Myocyte (in vitro differentiated cells): ENCODE results near the gene DCLK3. TPM values are rescaled to one million over a fixed set of nuclear protein-coding genes. Genes with fewer than 3 reads are reported as not detected.

ENCODE experiments used
- DNase-seq: peaks from one replicate; pipeline ENCODE4 v3.0.0-alpha.2; 2012; ENCODE audit warnings: low read depth
- total RNA-seq: library from RNA; depleted of rRNA; stranded (reverse); fragments of >200 nt; gene quantifications from 2 replicates; pipeline ENCODE4 v1.2.3, GENCODE V29; 2014

DCLK3 gene
- total RNA-seq, 1 donor from 2014 or later = not detected

DNA sequence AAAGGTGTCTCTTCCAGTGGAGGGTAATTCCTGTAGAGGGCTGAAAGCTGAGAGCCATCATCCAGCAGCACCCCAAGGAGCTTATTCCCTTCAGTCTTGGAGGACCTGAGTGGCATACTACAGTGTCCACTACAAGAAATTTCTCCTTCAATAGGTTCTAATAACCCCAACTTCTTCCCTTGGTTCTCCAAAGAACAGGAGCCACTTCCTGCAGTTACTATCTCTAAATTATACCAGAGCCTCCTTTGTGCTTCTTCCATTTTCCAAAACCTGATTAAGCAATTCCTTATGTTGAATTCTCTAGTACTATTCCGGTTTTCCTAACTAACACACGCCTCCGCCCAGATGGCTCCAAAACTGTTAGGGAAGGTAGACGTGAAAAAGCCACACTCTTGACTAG is 50.4 kb downstream of the DCLK3 start:
- no peak for DNase-seq

DNA sequence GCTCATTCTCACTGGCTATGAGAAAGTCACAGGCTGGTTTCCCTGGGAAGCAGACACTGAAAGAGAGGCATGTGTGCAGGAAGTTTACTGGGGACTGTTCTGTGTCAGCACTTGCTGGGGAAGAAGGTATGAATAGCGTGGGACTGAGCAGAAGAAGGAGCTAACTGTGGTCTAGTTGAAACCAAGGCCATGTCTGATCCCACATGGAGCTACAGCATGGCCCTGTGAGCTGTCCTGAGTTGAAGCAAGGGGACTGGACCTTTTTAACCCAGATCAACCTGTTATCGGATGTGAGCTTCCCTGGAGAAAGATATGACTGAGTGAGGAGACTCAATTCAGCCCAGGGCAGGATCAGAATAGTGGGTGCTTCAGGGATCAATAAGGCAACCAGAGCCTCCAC is 53.7 kb downstream of the DCLK3 start:
- DNase-seq = no peak

DNA sequence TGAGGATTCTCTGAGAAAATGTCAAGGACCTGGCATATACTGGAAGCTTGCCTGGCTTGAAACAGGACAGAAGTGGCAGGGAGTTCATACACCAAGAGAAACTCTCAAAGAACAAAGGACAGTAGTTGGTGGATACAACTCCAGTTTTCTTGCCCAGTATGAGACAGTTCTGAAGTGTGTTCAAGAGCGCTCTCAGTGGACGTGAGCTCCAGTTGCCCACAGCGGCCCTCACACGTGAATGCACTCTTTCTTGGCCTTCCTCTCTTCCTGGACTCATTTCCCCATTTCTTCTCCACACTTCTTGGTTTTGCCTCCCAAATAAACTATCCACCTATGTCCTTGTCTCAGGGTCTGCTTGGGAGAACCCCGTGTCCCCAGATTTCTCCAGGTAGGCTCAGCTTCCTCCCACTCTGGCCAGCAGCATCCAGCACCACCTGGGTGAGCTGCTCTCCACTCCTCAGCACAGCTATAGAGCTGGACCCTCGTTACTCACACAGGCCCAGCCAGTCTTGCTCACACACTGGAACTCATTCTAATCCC is 54.5 kb downstream of the DCLK3 start:
- no peak for DNase-seq

DNA sequence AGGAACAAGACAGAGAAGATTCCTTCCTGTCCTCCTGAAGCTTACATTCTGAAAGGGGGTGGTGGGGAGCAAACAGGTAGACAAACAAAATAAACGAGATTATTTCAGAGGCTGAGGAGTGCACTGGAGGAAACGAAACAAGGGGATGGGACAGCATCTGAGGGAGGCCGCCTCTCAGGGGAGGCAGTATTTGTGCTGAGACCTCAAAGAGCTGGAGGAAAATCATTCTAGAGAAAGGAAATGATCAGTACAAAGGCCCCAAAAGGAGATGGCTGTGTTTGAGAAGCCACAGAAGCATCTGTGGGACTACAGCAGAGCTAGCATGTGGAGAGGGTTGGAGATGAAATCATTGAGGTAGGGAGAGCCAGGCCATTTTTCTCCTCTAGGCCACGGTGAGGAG is 55.1 kb downstream of the DCLK3 start:
- no peak for DNase-seq

DNA sequence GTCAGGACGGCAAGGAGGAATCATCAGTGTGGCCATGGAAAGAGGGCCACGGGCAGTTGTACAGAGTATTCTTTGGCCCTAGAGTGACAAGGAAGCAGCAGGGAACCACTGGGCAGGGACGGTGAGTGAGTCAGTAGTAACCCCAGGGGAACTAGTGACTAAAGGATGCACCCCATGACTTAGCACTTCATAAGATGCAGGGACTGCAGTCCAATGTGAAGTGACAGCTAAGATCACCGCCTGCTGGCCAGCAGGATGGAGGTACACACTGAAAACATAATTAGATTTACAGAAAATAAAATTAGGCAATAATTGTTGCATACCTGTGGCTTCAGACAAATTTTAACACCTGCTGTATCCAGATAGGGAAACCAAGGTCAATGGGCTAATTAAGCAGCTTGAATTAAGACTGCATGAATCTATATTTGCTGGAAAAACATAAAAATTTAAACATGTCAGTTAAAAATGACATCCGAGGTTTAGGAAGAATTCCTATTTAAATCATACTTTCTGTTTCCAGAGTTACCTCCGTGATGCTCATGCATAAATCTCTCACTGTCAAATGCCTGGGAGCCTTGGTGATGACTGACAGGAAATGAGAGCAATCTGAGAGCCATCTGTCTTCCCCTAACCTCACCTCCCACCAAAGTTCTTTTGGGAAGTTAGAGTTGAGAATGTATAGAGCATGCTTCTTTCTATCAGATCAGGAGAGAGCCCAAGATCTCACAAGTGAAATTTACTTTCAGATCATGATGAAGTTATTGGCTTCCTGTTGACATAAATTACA is 56.5 kb downstream of the DCLK3 start:
- DNase-seq = peak; percentile 51

DNA sequence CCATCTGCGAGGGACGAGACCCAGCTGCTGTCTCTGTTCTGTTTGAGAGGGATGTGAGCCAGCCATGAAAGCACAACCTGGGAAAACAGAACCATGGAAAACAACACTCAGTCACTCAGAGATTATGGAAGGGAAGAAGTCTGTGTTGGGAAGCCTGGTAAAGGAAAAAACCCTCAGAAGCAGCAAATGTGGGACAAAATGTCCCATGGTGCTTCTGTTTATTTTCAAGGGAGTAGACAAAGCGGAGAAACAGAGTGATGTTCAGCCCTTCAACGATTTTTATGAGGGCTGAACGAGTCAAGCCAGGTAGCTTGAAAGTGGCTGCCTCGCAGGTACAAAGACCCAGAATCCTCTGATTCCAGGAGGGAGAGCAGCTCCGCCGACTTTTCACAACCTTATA is 59.3 kb downstream of the DCLK3 start:
- DNase-seq = no peak

DNA sequence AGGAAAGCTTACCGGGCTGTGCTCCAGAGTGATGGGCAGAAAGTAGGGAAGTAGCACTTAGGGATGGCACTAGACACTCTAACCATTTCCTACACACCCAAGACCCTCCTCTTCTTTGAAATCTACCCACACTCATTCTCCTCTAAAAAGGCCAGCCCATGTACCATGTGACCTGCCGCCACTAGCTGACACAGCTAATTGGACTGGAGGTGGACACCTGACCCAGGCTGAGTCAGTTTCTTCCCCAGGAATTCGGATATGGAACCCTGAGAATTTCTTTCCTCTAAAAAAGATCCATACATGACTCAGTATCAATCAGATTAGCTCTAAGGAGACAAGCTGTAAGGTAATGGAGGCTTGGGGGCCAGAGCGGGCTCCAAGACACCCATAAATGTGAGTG is 60.1 kb downstream of the DCLK3 start:
- no peak for DNase-seq

DNA sequence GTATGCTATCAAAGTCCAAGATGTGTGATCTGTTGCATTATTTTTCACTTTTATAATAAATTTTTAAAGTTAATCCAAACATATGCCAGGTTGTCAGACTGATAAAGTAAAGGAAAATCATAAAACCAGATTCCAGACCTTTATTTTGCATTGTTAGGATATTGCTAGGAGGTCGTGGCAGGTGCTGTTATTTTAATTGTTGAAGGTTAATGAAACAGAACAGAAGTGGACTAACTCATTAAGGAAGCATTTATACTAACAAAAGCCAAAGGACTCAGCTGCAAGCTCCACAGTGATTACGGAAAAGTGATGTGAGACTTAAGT is 63.1 kb downstream of the DCLK3 start:
- DNase-seq = no peak

DNA sequence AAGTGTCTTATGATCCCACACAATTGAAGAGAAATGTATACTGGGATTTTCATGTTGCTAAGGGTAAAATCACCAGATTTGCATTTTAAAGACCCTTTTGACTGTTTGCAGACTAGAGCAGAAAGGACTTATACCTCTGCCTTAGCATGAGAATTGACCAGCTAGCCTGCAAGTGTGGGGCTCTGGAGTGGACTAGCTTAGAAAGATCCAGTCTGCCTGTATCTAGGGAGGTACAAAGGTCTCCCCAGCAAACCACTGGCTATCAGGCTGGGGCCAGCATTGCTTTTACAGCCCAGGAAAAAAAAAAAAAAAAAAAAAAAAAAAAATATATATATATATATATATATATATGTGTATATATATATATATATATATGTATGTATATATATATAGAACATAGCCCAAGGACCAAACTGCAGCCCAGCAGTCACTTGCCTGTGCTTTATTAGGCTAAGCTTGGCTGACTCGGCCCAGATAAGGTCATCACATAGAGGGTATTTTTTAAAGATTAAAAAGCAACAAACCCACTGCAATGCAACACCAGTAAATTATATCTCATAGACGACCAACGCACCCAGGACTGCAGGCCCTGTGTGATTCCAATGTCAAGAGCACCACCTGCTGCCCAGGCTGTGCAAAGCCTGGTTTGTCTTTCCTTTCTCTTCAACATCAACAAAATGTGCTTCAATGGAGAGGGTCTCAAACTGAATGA is 63.7 kb downstream of the DCLK3 start:
- DNase-seq = peak; percentile 72

DNA sequence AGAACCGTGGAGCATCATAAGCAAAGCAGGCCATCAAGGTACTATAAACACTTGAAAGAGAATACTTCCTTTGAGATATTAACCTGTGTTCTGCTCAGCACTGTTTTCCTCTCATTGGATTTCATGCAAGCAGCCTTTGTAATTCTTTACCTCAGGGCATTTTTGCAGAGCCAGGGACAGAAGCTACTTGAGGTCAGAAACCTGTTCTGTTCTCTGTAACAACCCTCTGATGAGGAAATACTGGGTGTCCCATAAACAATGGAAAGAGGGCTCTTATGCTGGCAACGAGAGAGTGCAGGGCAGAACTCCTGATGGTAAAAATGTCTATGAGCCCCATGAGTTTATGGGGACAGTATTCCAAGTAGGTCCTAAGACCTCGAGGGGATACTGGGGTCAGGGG is 66.0 kb downstream of the DCLK3 start:
- DNase-seq = no peak

DNA sequence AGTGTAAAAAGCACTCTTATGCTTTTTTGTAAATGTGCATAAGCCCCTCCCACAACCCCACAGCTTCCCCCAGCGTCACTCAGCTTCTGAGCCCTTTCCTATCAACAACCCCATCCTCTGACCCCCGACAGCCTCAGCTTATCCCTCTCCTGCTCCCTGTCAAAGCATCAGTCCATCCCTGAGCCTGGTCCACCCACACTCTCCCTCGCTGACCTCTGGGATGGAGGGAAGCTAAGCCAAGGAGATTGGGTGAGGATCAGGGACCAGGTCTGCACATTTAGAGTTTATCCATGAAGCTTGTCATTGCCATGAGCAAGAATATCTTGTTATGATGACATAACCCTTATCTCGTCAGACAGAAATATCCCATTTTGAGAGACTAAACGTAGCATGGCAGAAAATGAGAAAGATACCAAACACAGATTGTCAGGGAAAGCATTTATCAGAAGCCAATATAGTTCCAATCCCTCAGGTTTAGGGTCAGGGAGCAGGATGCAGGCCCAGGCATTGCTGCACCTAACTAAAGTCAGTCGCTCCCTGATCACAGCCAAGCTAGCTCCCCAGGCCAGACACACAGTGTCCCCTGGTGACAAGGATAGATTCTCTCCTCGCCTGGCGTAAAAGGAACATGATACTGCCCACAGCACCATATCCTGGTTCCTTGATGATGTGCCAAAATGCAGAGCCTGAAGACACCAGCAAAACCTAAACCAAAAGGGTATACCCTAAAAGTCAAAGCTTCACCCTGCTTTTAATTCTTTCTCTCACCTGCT is 66.9 kb downstream of the DCLK3 start:
- no peak for DNase-seq

DNA sequence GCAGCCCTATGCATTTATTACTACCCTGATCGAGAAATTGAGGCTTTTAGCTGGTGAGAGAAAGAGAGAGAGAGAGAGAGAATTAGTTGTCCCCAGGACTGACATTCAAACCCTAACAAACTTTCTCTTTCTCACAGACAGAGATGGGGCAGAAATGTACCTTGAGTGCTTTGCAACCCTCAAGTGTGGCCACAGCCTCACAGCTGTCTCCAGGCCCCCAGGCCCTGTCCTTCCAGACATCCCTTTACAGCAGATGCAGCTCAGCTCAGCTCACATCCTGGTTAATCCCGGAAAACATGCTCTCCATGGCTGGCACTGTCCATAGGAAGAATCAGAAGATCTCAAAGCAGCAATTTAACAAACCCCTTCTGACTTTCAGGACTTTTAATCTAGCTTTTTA is 67.6 kb downstream of the DCLK3 start:
- DNase-seq = no peak

DNA sequence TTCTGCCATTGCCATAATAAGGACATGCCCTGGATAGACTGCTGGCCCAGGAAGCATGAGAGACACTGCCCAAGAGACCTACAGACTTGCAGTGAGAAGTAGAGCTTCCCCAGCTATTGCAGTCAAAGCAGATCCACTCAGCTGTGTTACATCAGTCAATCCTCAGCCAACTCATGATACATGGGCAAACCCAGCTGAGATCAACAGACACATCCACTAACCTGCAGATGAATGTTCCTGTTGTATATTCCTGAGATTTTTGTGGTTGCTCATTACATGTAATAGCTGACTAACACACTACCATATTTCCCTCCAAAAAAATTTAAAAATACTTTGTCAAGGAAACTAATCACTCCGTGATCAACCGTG is 68.6 kb downstream of the DCLK3 start:
- no peak for DNase-seq

DNA sequence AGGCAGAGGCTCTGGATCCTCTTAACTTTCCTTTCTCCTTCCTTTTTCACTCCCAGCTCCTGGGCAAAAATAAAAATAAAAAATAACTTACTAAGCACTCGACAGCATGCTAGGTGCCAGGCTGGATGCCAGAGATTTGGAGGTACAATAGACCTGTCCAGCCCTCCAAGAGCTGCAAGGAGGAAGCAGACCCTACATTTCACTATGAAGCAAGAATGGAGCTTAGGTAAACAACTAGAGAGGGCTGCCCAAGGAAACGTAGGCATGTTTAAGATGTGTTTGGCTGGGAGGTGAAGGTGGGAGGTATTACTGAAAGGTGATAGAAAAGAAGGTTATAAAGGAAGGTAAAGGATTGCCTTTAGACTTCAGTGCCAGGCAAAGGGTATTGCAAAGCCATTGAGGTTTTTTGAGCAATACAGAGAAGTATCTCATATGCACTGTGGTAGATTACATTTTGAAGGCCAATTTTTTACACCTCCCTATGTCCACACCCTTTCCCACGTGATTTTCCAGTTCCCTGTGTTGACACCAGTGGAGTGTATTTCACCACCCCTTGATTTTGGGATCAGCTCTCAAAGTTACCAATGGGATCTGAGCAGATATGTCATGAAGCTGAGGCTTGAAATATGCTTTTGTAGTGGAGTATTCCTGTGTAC is 69.1 kb downstream of the DCLK3 start:
- no peak for DNase-seq

DNA sequence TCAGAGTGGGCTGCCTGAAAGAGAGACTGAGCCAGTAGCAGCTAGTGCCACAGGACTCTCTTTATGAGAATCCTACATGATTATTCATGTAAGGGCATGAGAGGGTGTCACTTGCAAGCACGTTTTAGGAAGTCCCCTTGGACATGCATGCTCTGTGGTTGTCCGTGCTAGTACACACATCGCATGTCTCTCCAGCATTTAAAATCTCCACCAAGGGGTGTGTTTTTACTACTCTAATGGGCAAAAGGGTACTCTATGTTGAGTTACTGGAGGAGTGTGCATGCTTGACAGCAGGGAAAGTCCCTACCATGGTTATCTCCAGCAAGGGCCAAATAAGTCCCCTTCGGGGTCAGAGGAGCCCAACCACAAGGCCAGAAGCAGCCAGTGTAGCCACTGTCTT is 70.7 kb downstream of the DCLK3 start:
- DNase-seq = no peak

DNA sequence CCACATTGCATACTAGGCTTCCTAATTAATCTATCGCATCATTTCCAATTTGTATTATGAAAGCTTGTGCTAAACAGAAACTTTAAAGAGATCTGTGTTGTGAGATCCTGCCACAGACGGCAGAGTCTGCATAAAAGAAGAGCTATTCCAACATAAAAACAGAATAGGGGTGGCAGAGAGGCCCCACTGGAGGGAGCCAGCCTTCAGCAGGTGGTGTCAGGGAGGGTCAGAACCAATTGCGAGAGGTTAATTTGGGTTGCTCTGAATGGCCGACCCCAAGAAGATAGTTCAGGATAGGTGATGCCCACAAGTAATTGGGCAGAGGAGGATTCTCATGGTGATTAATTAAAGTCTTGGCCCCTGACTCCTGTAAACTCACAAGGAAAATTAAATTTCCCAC is 74.8 kb downstream of the DCLK3 start:
- DNase-seq = no peak

DNA sequence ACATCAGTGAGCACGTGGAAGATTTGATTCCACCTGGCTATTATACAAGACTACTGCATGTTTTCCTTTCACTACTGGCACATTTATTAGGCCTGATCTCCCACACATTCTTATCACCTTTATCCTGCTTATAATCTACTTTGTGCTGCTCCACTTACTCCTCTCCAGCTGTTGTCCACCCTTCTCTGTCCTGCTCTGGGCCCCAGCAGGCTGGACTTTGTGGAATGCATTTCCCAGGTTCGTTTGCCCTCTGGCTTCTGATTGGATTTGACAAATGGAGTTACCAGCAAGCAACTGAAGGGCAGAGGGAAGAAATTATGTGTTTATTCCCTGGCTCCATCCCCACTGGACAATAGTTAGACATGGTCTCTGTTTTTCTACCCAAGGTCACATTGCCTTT is 75.5 kb downstream of the DCLK3 start:
- DNase-seq = no peak

DNA sequence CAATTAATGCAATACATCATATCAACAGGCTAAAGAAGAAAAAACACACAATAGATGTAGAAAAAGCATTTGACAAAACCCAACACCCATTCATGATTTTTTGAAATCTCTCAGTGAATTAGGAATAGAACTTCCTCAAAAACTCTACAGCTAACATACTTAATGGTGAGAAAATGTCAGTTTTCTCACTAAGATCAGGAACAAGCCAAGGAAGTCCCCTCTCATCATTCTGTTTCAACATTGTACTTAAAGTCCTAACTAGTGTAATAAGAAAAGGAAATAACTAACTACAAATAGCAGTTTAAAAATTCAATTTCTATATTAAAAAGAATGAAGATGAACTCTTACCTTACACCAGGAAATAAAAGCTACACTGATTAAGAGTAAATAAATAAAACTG is 77.8 kb downstream of the DCLK3 start:
- DNase-seq = no peak

DNA sequence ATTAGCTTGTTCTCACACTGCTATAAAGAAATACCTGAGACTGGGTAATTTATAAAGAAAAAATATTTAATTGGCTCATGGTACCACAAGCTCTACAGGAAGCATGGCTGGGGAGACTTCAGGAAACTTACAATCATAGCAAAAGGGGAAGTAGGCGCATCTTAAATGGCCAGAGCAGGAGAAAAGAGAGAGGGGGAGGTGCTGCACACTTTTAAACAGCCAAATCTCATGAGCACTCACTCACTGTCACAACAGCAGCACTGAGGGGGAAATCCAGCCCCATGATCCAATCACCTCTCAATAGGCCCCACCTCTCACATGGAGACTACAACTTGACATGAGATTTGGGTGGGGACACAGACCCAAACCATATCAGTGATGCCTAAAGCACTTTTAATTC is 82.5 kb downstream of the DCLK3 start:
- no peak for DNase-seq

DNA sequence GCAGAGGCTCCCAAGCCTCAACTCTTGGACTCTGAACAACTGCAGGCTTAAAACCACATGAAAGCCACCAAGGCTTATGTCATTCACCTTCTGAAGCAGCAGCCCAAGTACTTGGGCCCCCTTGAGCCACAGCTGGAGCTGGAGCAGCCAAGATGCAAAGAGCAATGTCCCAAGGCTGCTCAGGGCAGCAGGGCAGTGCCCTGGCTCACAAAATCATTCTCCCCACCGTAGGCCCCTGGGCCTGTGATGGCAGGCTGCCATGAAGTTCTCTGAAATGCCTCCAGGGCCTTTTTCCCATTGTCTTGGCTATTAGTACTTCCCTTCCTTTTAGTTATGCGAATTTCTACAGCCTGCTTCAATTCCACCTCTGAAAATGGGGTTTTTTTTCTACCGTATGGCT is 83.4 kb downstream of the DCLK3 start:
- no peak for DNase-seq

DNA sequence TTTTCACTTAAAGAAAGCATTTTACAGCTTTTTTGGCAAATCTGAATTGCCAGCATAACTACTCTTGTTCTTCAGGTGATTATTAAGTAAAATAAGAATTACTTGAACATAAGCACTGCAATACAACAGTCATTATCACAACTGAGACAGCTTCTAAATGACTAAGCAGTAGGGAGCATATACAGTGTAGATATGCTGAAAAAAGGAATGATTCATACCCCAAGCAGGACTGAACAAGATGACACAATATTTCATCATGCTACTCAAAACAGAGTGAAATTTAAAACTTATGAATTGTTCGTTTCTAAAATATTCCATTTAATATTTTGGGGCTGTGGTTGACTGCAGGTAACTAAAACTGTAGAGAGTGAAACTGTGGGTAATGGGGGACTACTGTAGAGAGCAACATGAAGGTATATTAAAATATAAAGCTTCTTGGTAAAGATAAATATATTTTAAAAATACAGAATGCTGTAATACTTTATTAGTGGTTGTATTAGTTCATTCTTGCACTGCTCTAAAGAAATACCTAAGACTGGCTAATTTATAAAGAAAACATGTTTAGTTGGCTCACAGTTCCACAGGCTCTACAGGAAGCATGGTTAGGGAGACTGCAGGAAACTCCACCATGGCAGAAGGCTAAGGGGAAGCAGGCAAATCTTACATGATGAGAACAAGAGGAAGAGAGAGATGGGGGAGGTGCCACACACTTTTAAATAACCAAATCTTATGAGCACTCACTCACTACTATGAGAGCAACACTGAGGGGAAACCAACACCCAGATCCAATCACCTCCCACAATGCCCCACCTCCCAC is 84.8 kb downstream of the DCLK3 start:
- DNase-seq = no peak
